ENCODE data around the gene FGD3.
"Not testable (repeated sequence)": the region's sequence is repeated elsewhere in the genome, so short reads cannot be mapped to it uniquely, and the experiment has no call there.

FGD3 gene

DNA sequence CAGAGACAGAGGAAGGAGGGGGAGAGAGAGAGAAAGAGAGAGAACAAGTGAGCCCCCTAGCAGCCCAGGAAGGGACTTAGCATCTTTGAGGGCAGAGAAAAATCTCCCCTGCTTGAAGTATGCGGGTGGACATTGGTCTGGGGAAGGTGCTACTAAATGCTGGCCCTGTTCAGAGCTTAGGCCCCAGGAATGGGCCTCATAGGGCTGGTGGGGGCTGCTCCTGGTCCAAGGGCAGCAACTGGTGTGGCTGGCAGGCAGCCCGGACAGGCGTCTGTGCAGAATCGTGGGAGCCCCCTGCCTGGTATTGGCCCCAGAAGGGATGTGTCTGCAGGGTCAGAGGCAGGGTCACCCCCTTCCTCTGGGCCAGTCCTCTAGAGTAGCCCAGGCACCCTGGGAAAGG lies 63.4 kb downstream of the FGD3 start:
- DNase-seq: no peak

- DNase-seq: no peak
Observed at GRCh38 chr9:93011114-93011513, 63.8 kb downstream of the FGD3 start.

GRCh38 chr9:93012963-93013855 lies 65.9 kb downstream of the FGD3 start:
- no peak for DNase-seq

DNA sequence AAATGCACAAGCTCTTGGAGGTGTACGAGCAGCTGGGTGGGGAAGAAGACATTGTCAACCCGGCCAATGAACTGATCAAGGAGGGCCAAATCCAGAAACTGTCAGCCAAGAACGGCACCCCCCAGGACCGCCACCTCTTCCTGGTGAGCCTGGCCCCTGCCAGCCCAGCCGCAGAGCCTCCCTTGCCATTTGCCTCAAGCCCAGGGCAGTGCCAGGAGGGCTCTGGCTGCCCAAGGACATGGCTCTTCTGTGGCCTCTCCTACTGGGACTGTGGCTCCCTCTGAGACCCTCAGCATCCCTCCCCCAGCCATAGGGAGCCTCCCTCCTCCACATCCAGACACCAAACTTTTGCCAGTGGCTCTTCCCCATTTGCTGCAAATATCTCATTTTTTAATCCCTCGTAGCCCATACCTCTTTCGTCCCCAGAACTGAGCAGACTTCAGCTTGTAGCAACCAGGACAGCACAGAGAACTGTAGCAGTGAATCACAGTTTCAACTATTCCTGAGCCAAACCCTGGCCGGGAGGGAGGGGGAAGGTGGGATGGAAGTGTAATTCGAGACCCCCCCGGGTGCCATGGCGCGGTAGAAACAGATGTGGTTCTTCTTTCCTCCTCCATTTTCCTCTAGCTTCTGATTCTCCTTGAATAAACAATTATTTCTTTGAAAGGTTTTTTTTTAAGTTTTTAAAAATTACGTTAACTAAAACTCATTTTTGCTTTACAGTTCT lies 66.7 kb downstream of the FGD3 start:
- DNase-seq: no peak

GRCh38 chr9:93015190-93015589 lies 67.9 kb downstream of the FGD3 start:
- not testable (repeated sequence) for DNase-seq

GRCh38 chr9:93017621-93018020 lies 70.3 kb downstream of the FGD3 start:
- DNase-seq: no peak

DNA sequence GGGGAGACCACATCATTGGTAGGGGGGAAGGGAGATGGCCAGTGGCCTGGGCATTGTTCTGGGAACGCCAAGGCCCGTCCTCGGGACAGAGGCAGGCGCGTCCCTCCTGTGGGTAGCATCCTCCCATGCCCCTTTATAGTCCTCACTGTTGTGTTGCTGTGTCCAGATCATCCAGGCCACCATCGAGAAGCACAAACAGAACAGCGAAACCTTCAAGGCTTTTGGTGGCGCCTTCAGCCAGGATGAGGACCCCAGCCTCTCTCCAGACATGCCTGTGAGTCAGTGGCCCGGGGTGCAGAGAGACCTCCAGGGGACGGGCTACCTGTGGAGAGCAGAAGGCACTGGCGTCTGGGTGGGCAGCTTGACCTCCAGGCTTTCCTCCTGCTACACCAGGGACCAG lies 72.8 kb downstream of the FGD3 start:
- DNase-seq: no peak

DNA sequence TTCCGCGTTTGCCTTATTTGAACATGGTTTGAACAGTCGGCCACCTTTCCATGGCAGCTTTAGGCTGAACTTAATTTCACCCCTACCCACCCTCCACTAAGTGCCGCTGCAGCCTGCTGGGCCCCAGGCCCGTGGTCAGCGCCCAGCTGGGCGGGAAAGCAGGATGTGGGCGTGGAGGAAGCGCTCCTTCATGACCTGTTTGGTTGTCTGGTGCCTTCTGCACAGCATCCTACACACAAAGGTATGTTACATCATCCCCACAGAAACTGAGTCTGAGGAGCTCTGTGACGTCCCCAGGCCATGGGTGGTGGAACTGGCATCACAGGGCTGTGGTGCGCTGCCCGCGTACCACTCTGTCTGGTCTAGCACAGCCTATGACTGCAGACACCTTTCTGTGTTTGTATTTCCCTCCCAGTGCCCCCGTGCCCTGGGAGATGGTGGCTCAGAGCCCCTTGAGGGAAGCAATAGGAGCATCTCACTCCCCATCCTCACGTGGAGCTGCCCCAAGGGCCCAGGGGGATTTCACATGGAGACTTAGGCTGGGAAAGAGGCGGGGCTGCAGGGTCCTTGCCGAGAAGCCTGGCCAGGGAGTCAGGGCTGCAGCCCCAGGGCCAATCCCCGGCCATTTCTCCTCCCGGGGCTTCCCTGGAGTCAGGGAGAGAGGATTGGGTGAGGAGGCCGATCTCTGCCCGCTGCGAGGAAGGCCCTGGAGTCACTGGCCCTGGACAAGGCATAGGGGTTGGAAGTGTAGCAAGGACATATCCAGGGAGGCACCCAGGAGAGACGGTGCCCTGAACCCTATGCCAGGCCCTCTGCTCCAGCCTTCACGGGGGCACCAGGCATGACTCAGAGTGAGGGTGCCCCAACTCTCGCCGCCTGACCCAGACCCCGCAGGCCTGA lies 73.7 kb downstream of the FGD3 start:
- peak; percentile 45 for DNase-seq

DNA sequence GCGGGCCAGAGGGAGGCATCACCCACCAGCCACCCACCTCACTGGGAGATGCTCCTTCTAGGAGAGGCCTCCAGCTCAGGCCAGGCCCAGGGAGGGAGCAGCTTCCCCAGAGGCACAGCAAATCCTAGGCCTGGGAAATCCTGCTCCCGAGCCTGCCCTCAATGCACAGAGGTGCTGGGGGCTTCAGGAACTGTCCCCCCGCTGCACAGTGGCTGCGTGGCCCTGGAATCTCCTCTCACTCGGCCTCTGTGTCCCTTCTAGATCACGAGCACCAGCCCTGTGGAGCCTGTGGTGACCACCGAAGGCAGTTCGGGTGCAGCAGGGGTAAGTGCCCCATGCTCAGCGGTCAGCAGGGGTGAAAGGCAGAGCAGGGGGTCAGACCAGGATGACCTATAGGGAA lies 74.7 kb downstream of the FGD3 start:
- no peak for DNase-seq

- DNase-seq: no peak
Observed at GRCh38 chr9:93022721-93023520, 75.6 kb downstream of the FGD3 start.

GRCh38 chr9:93023521-93023815 lies 76.1 kb downstream of the FGD3 start:
- DNase-seq: no peak

DNA sequence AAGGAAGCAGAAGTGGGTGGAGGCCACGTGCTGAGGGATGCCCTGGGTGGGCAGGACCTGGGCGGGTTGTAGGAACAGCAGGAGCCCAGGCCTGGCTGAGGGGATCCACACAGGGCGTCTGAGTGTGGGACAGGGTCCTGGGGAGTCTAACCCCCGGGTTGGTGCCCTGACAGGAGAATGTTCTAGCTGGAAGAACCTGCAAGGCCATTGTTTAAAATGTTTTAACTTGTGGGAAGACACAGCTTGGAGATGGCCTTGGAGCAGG lies 77.3 kb downstream of the FGD3 start:
- no peak for DNase-seq

DNA sequence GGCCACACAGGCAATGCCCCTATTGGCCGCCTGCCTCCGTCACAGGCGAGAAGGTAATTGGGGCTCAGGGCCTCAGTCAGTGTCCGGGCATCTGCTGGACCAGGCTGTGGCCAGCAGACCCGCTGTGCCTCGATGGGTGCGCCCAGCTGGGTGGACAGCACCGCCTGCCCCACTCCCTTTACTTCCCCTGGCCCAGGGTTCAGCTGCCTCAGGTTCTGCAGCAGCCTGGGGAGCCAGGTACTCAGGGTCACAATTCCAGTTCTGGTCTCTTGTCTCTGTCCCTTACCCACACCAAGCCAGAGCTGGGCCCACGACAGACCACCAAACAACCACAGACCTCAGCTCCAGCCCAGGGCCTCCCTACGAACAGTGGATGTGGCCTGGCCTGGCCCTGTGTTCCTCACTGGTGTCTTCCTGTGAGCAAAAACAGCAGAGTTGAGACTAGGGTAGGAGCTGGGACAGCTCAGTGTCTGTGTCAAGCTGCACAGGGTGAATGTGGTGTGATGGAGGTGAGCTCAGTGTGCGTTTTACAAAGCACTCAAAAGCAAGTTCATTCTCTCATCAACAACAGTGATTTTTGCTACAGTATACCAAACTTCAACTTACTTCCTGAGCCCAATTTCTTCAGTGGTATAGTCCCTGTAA lies 77.8 kb downstream of the FGD3 start:
- DNase-seq: no peak

DNA sequence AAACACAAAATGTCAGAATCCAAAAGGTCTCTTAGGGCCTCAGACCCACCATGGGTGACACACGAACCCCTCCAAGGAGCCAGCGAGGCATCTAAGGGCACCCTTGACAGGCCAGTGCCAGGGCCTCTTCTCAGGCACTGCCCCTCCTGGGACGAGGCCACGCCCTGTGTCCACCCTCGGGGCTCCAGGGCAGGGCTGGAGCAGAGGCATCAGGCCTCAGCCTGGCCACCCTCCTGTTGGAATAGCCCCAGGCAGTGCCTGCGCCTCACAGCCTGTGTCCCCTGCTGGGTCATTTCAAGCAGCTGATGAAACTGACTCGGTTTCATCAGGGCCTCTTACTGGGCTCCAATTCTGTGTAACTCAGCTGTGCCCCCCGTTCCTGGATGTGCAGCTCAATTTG lies 78.4 kb downstream of the FGD3 start:
- DNase-seq: no peak

DNA sequence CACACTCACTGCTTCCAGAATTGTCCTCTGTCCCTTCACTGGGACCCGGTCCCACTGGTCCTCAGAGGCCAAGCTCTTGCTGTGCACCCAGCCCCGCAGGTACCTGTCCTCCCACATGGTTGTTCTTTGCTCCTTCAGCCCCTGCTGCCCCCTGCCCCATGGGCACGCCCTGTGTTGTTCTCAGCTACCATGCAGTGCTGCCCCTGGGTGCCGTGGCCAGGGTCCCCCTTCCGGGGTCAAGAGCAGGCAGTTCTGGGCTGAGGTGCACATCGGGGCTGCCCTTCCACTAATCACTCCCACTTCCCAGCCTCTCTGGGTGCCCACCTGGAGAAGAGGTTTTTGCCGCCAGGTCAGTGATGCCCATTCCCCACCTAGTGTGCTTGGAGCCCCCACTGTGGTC lies 79.3 kb downstream of the FGD3 start:
- no peak for DNase-seq

DNA sequence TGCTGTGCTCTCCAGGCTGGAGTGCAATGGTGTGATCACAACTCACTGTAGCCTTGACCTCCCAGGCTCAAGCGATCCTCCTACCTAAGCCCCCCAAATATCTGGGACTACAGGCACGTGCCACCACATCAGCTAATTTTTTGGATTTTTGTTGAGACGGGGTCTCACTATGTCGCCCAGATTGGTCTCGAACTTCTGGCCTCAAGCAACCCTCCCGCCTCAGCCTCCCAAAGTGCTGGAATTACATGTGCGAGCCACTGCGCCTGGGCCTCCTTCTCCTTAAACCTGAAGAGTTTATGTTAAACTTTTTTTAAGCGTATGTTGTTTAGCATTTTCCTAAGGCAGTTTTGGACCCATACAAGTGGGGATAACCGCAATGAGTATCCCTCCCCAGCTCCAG lies 80.4 kb downstream of the FGD3 start:
- DNase-seq: no peak

DNA sequence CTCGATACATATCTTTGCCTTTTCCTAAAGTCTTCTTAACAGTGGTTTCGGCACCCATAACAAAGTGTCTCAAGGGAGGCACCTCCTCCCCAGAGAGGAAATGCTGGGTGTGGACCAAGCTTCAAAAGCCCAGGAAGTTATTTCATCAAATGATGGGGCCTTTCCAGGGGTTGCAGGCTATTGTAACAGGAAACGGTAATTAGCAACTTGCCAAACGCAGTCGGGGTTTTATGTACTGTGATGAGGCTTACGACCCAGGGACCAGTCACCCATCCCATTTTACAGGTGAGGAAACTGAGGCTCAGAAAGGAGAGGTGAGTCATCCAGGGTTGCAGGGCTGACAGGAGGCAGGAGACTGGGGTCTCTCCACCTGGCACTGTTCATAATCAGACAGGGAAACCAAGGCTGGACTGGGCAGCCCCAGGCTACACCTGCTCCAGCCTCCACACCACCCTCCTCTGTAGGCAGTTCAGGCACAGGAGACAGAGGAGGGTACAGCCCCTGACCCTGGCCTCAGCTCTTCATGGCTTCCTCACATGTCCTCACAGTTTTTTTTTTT lies 81.2 kb downstream of the FGD3 start:
- peak; percentile 55 for DNase-seq

DNA sequence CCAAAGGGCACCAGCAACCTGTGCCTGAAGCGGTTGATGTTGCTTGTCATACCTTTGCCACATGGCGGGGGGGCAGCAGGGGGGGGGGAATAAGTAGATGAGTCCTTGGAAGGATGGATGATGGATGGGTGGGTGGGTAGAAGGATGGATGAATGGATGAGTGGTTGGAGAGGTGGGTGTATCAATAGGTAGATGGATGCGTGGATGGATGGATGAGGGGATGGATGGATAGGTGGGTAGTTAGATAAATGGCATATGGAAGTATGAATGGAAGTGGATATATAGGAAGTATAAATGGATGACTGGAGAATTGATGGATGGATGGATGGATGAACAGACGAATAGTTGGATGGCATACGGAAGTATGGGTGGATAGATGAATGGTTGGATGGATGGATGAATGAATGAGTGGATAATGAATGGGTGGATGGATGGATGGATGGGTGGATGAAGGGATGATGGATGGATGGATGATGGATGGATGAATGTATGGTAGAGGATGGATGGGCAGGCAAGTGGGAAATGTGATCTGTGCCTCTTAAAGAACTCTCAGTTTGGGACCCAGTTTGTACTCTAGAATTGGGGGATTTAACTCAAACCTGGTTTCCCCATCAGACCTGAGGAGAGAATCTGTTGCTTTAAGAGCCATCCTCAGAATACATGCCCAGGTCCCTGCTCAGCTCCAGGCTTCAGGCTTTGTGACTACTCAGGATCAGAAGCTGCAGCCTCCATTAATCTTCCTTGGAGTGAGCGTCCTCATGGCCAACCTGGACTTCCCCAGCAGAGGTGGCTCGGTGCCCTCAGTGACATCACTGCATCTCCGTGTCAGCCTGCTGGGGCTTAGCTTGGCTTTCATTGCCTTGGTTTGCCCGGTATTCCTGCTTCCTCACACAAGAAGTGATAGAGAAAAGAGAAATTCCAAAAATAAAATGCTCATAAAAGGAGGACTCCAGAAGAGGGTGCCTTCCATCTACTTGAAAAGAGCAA lies 83.6 kb downstream of the FGD3 start:
- DNase-seq: no peak

GRCh38 chr9:93031629-93032430 lies 84.5 kb downstream of the FGD3 start:
- DNase-seq: no peak

GRCh38 chr9:93032545-93032944 lies 85.2 kb downstream of the FGD3 start:
- no peak for DNase-seq
